Activated CD8-positive, alpha-beta memory T cell treated with anti-CD3 and anti-CD28 coated beads for 48 hours (primary cell): ENCODE measurements around the gene WARS2.

Experiments
- DNase-seq, 3 experiments: peaks; one replicate each; pipeline ENCODE4 v3.0.0-alpha.2; 2020; ENCODE audit warnings: low read depth in 2 of 3, low spot score in 2 of 3

WARS2 gene

GRCh38 chr1:119001181-119002027, 139.0 kb downstream of the WARS2 start:
- no peak for DNase-seq

GRCh38 chr1:119000371-119001180, 139.9 kb downstream of the WARS2 start:
- no peak for DNase-seq

GRCh38 chr1:118999348-119000071, 140.9 kb downstream of the WARS2 start:
- DNase-seq = no peak

GRCh38 chr1:118998171-118998570, 142.3 kb downstream of the WARS2 start:
- DNase-seq = no peak

- no peak for DNase-seq
Measured at GRCh38 chr1:118997225-118997624, 143.2 kb downstream of the WARS2 start.

GRCh38 chr1:118995312-118996016, 145.0 kb downstream of the WARS2 start:
- no peak for DNase-seq

- DNase-seq = no peak
Measured at GRCh38 chr1:118993700-118994026, 146.8 kb downstream of the WARS2 start.

GRCh38 chr1:118992868-118993699, 147.4 kb downstream of the WARS2 start:
- DNase-seq = no peak

- DNase-seq = no peak
Measured at GRCh38 chr1:118992237-118992825, 148.1 kb downstream of the WARS2 start.

- no peak for DNase-seq
Measured at GRCh38 chr1:118991448-118991847, 149.0 kb downstream of the WARS2 start.

- DNase-seq = no peak
Measured at GRCh38 chr1:118990513-118991152, 149.8 kb downstream of the WARS2 start.

GRCh38 chr1:118989878-118990378, 150.5 kb downstream of the WARS2 start:
- DNase-seq = no peak

GRCh38 chr1:118989006-118989815, 151.2 kb downstream of the WARS2 start:
- DNase-seq = no peak

GRCh38 chr1:118988186-118989005, 152.1 kb downstream of the WARS2 start, which contains the start of gene TBX15:
TSS of gene TBX15 (minus strand) at chr1:118988343. CDS start at chr1:118987795, 548 bp downstream.
- no peak for DNase-seq

- DNase-seq = no peak
Measured at GRCh38 chr1:118987468-118988185, 152.8 kb downstream of the WARS2 start.

GRCh38 chr1:118986555-118987467, 153.6 kb downstream of the WARS2 start:
- DNase-seq = no peak
